HepG2 (cell line): ENCODE data around the gene MMP25. TPM values are rescaled to one million over a fixed set of nuclear protein-coding genes. Genes with fewer than 3 reads are reported as not detected.

Experiments used
- ATAC-seq: fragments of 200-7000 bp; cut with Tn5 transposase; 3 replicates; pipeline ENCODE4 v1.9.1; 2020; ENCODE audit warnings: mild to moderate bottlenecking, moderate library complexity
- BruUV-seq: library from RNA; stranded (reverse); fragments of 400-500 nt; replicated peaks from 2 replicates; lab custom pipeline; 2021; lab: Mats Ljungman, UMichigan
- CTCF ChIA-PET: fragments of 300-600 bp; formaldehyde crosslinking; extraction: SDS; loops from one replicate; lab custom pipeline; 2021; ENCODE audit warnings: low total read pairs, inconsistent platforms, low intra/inter-chr PET ratio; lab: Yijun Ruan, JAX
- POLR2A ChIA-PET: fragments of 350-600 bp; sonication (Branson Sonifier 250); formaldehyde crosslinking; loops from one replicate; lab custom pipeline; 2020; ENCODE audit warnings: antibody characterized with exemption, inconsistent platforms; lab: Yijun Ruan, JAX
- DNase-seq: peaks from one replicate; pipeline ENCODE4 v3.0.0-alpha.2; 2015; ENCODE audit warnings: low spot score
- FAIRE-seq: peaks from 3 replicates; lab custom pipeline; 2011; peaks lifted over from hg19 to GRCh38; lab: Jason Lieb, UNC
- H2AFZ ChIP-seq: one replicate; pipeline ENCODE4 v1.6.1; 2011; ENCODE audit warnings: low read length, inconsistent platforms
- H3K27ac ChIP-seq: fragments of 300-600 bp; 3 replicates; pipeline ENCODE4 v1.8.0; 2011; ENCODE audit warnings: mixed run types, mild to moderate bottlenecking, mixed read lengths, low read length, inconsistent platforms; ENCODE audit not compliant: insufficient read depth; ENCODE audit errors: extremely low read length
- H3K27me3 ChIP-seq, 2 experiments: fragments of 200-600 bp in 1 of 2; 2 replicates in 1 of 2; 3 replicates in 1 of 2; pipeline versions ENCODE4 v1.6.0 to v1.8.0; 2011; ENCODE audit warnings: low read length in 2 of 2, mild to moderate bottlenecking in 2 of 2, moderate library complexity in 2 of 2, inconsistent platforms in 1 of 2; ENCODE audit not compliant: insufficient read depth in 2 of 2, control insufficient read depth in 1 of 2
- H3K36me3 ChIP-seq, 2 experiments: fragments of 200-600 bp in 1 of 2; replicated peaks in 1 of 2; 2 replicates in 1 of 2; 3 replicates in 1 of 2; pipeline versions ENCODE4 v1.5.1 to v1.8.0; 2011; ENCODE audit warnings: low read length in 2 of 2, inconsistent platforms in 1 of 2; ENCODE audit not compliant: insufficient read depth in 2 of 2, control insufficient read depth in 1 of 2
- H3K4me1 ChIP-seq: 2 replicates; pipeline ENCODE4 v1.5.1; 2012; ENCODE audit warnings: low read length, inconsistent platforms; ENCODE audit not compliant: insufficient read depth
- H3K4me2 ChIP-seq: 2 replicates; pipeline ENCODE4 v1.6.0; 2011; ENCODE audit warnings: low read depth, low read length, inconsistent platforms
- H3K4me3 ChIP-seq, 3 experiments: fragments of 200-600 bp in 1 of 3; sonication (generic), shearing (Covaris generic) in 1 of 3; replicated peaks in 1 of 3; 2 replicates each; pipeline ENCODE4 v1.5.1; 2011 to 2016; ENCODE audit warnings: low read length in 3 of 3, inconsistent platforms in 2 of 3, low read depth in 2 of 3, mild to moderate bottlenecking in 2 of 3, control low read depth in 1 of 3, mixed read lengths in 1 of 3; ENCODE audit not compliant: insufficient read depth in 1 of 3
- H3K79me2 ChIP-seq: one replicate; pipeline ENCODE4 v1.6.1; 2011; ENCODE audit warnings: low read length, inconsistent platforms; ENCODE audit not compliant: insufficient read depth
- H3K9ac ChIP-seq: 2 replicates; pipeline ENCODE4 v1.6.0; 2011; ENCODE audit warnings: mild to moderate bottlenecking, low read depth, low read length, inconsistent platforms; ENCODE audit not compliant: insufficient read depth
- H3K9me3 ChIP-seq: 2 replicates; pipeline ENCODE4 v1.5.1; 2012; ENCODE audit warnings: mild to moderate bottlenecking, low read length
- H4K20me1 ChIP-seq: 2 replicates; pipeline ENCODE4 v1.6.0; 2011; ENCODE audit warnings: inconsistent platforms, mild to moderate bottlenecking, low read length, moderate library complexity; ENCODE audit not compliant: insufficient read depth
- HDAC2 ChIP-seq: sonication (generic); formaldehyde crosslinking; IDR thresholded peaks from 2 replicates; pipeline ENCODE4 v1.4.0; 2020; ENCODE audit warnings: missing genetic modification reagents
- LBX2 ChIP-seq: sonication (generic); formaldehyde crosslinking; IDR thresholded peaks from 2 replicates; pipeline ENCODE4 v1.5.0; 2020; ENCODE audit warnings: missing genetic modification reagents, mild to moderate bottlenecking, borderline replicate concordance
- RAD51 ChIP-seq: fragments of 450-650 bp; IDR thresholded peaks from 2 replicates; pipeline ENCODE4 v1.6.1; 2016; ENCODE audit warnings: borderline replicate concordance
- SMYD3 ChIP-seq: sonication (generic); formaldehyde crosslinking; IDR thresholded peaks from 2 replicates; pipeline ENCODE4 v1.8.1; 2023; ENCODE audit warnings: mild to moderate bottlenecking, missing genetic modification reagents
- ZBTB8A ChIP-seq: sonication (generic); formaldehyde crosslinking; IDR thresholded peaks from 2 replicates; pipeline ENCODE4 v1.4.0; 2020; ENCODE audit warnings: mild to moderate bottlenecking, low read depth, missing genetic modification reagents, borderline replicate concordance
- ZKSCAN5 ChIP-seq: sonication (generic); formaldehyde crosslinking; IDR thresholded peaks from 2 replicates; pipeline ENCODE4 v1.5.1; 2020; ENCODE audit warnings: mild to moderate bottlenecking, missing genetic modification reagents
- ZNF362 ChIP-seq: sonication (generic); formaldehyde crosslinking; IDR thresholded peaks from 2 replicates; pipeline ENCODE4 v1.4.0; 2020; ENCODE audit warnings: missing genetic modification reagents, mild to moderate bottlenecking, borderline replicate concordance
- ZNF841 ChIP-seq: sonication (generic); formaldehyde crosslinking; IDR thresholded peaks from 2 replicates; pipeline ENCODE4 v1.8.1; 2023; ENCODE audit warnings: missing genetic modification reagents, borderline replicate concordance
- ZNF891 ChIP-seq: sonication (generic); formaldehyde crosslinking; IDR thresholded peaks from 2 replicates; pipeline ENCODE4 v1.5.0; 2020; ENCODE audit warnings: mild to moderate bottlenecking, missing genetic modification reagents
- ZSCAN31 ChIP-seq: sonication (generic); formaldehyde crosslinking; IDR thresholded peaks from 2 replicates; pipeline ENCODE4 v1.5.0; 2020; ENCODE audit warnings: low read depth, mild to moderate bottlenecking, missing genetic modification reagents
- WGBS: methylation state at CpG from one replicate; pipeline ENCODE4 v1.1.6; 2017; ENCODE audit warnings: low lambda C conversion rate; 5-methylcytosine and 5-hydroxymethylcytosine counted together
- in situ Hi-C: cut with HindIII; loops from 2 replicates; pipeline ENCODE4 v1.10.0; 2017; ENCODE audit warnings: low pct_unique_long_range_greater_than_20kb; ENCODE audit not compliant: extremely low pct_ligation_motif_present
- intact Hi-C: fragments of 100-400 bp; cut with micrococcal nuclease; formaldehyde crosslinking; loops from one replicate; pipeline ENCODE4 v1.10.0; 2022; ENCODE audit not compliant: unreplicated experiment
- polyA plus RNA-seq, 8 experiments: library from polyadenylated mRNA; depleted of rRNA in 3 of 8; stranded (reverse) in 7 of 8; unstranded in 1 of 8; fragments of >200 nt; fragmentation: Illumina TruSeq in 4 of 8; extraction: Trizol in 4 of 8; gene quantifications; 2 replicates each; pipeline versions ENCODE4 v1.2.1 to v1.2.3, GENCODE V29; 2011 to 2016; ENCODE audit warnings: low read depth in 4 of 8, missing spikeins in 1 of 8, mixed read lengths in 1 of 8; ENCODE audit not compliant: insufficient read depth in 1 of 8
- total RNA-seq, 5 experiments: library from RNA; depleted of rRNA; stranded (reverse); fragments of >200 nt; fragmentation: Illumina TruSeq; extraction: Trizol; gene quantifications; 2 replicates each; pipeline ENCODE4 v1.2.3, GENCODE V29; 2016; ENCODE audit warnings: low read depth in 1 of 5
- TF ChIP-seq, protein P1 (sequence below): sonication (generic); formaldehyde crosslinking; IDR thresholded peaks from 2 replicates; pipeline ENCODE4 v1.8.0; 2022; ENCODE audit warnings: missing genetic modification reagents, mild to moderate bottlenecking, borderline replicate concordance
- TF ChIP-seq, protein P2 (sequence below): sonication (generic); formaldehyde crosslinking; IDR thresholded peaks from 2 replicates; pipeline ENCODE4 v1.4.0; 2020; ENCODE audit warnings: missing genetic modification reagents, borderline replicate concordance

Gene MMP25
- total and polyA plus RNA-seq, 2 of the 13 experiments (the other 11 are each of a cell fraction or from before 2014, with no cell fraction given), result 0.04 to 0.08 TPM

DNA sequence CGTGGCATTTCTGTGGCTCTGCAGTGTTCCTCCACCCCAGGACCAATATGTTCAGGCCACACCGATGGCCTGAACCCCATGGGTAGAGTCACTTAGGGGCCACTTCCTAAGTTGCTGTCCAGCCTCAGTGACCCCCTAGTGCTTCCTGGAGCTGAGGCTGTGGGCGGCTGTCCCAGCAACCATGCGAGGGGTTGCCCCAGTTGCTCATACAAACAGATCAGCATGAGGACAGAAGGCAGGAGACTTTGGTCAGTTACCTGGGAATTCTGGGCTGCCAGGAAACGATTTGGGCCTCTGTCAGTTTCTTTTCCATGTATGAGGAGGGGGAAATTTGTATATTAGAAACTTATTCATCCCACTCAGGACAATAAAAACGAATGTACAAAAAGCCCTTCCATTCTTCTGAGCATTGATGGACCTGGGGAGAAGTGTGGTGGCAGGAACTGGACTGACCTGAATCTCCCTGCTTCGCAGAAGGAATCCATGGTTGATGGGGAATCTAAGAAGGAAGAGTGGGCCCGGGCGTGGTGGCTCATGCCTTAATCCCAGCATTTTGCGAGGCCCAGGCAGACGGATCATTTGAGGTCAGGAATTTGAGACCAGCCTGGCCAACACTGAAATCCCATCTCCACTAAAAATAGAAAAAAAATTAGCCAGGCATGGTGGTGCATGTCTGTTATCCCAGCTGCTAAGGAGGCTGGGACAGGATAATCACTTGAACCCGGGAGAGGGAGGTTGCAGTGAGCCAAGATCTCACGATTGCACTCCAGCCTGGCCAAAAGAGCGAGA is 14.2 kb downstream of the MMP25 start:
- no peak for ATAC-seq
- no peak for DNase-seq
- Histone ChIP-seq H4K20me1 (no peaks in the 10 kb centered on the region), H2AFZ (no peak overlapping the region), H3K4me1 (peaks cover 25% of the 10 kb centered on the region), H3K36me3 (no peaks in the 10 kb centered on the region), H3K79me2 (peaks cover 3% of the 10 kb centered on the region), H3K9ac (peak overlapping the region; percentile 77; the same call in 1 of the 2 replicates), H3K27ac (no peak overlapping the region), H3K4me2 (peak overlapping the region; percentile 99), H3K27me3 (no peaks in the 10 kb centered on the region; a peak in 1 of 5 replicates), H3K9me3 (no peaks in the 10 kb centered on the region), H3K4me3 (peak overlapping the region in 1 of 3 experiments; percentile 91; a peak in 2 of 6 replicates)
- CTCF ChIA-PET, result interaction anchor here (1.3 kb wide), 1 partner anchor 35 kb away, joined by 7 read pairs; no protein-coding TSS in a partner anchor
- POLR2A ChIA-PET, result interaction anchor here (0.7 to 3.0 kb wide), 9 partner anchors 9 to 1291 kb away, joined by 3 to 30 read pairs (median 6); partner anchors contain the start of genes PAM16, TNFRSF12A and ZNF213
- WGBS, result 39% methylated on average over 12 of the region's 14 CpGs
- TF ChIP-seq, protein P1, sequence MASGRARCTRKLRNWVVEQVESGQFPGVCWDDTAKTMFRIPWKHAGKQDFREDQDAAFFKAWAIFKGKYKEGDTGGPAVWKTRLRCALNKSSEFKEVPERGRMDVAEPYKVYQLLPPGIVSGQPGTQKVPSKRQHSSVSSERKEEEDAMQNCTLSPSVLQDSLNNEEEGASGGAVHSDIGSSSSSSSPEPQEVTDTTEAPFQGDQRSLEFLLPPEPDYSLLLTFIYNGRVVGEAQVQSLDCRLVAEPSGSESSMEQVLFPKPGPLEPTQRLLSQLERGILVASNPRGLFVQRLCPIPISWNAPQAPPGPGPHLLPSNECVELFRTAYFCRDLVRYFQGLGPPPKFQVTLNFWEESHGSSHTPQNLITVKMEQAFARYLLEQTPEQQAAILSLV (CRISPR knock-in tag), result 0 out of 2 replicates have a peak, but pooled peaks have one; percentile 24
- no peak for TF ChIP-seq ZKSCAN5 (CRISPR knock-in tag)
- intact Hi-C loops (no loop called here), in situ Hi-C loops (no loop called here)
- no TSS peak for BruUV-seq
- peak; percentile 4 for FAIRE-seq

GRCh38 chr16:3062553-3062952 is 16.2 kb downstream of the MMP25 start:
- FAIRE-seq (no peak), ATAC-seq (no peak), DNase-seq (no peak)
- peaks cover 4 to 5% of the 10 kb centered on the region in 2 experiments; a peak in 1 of 5 replicates for H3K36me3 ChIP-seq
- ChIA-PET POLR2A (interaction anchor here (0.6 kb wide), 1 partner anchor 306 kb away, joined by 3 read pairs; no protein-coding TSS in a partner anchor), CTCF (no interaction called here)
- no peak overlapping the region for H3K9ac ChIP-seq
- no peaks in the 10 kb centered on the region; a peak in 2 of 5 replicates for H3K27me3 ChIP-seq
- in situ Hi-C loops (no loop called here), intact Hi-C loops (no loop called here)
- no peak overlapping the region for H2AFZ ChIP-seq
- no peak overlapping the region for H3K27ac ChIP-seq
- H3K4me3 ChIP-seq, result no peak overlapping the region
- H3K4me1 ChIP-seq, result peaks cover 39% of the 10 kb centered on the region
- BruUV-seq, result no TSS peak
- peaks cover 17% of the 10 kb centered on the region for H3K79me2 ChIP-seq
- no peaks in the 10 kb centered on the region for H4K20me1 ChIP-seq
- WGBS, result 78% methylated on average over 6 of the region's 6 CpGs
- H3K4me2 ChIP-seq, result no peak overlapping the region
- H3K9me3 ChIP-seq, result no peaks in the 10 kb centered on the region
- TF ChIP-seq ZNF891 (CRISPR knock-in tag), result no peak
- no peak for TF ChIP-seq ZSCAN31
- peak; percentile 84 for TF ChIP-seq RAD51
- no peak for TF ChIP-seq SMYD3 (CRISPR knock-in tag)
- TF ChIP-seq LBX2 (CRISPR knock-in tag), result no peak
- TF ChIP-seq, protein P2, sequence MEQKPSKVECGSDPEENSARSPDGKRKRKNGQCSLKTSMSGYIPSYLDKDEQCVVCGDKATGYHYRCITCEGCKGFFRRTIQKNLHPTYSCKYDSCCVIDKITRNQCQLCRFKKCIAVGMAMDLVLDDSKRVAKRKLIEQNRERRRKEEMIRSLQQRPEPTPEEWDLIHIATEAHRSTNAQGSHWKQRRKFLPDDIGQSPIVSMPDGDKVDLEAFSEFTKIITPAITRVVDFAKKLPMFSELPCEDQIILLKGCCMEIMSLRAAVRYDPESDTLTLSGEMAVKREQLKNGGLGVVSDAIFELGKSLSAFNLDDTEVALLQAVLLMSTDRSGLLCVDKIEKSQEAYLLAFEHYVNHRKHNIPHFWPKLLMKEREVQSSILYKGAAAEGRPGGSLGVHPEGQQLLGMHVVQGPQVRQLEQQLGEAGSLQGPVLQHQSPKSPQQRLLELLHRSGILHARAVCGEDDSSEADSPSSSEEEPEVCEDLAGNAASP (CRISPR knock-in tag), result no peak
- TF ChIP-seq ZNF841 (CRISPR knock-in tag), result no peak
- TF ChIP-seq HDAC2 (CRISPR knock-in tag), result no peak
- TF ChIP-seq ZBTB8A (CRISPR knock-in tag), result no peak
- 0 out of 2 replicates have a peak, but pooled peaks have one; percentile 28 for TF ChIP-seq ZNF362 (CRISPR knock-in tag)
